Activated T-cell treated with anti-CD3 and anti-CD28 coated beads for 1 hour (primary cell): ENCODE results near the gene SPAG5.
A peak's percentile ranks its signal among the peaks of the same experiment; 100 is the strongest.

Source experiments
- DNase-seq: peaks from one replicate; pipeline ENCODE4 v3.0.0-alpha.2; 2020; ENCODE audit warnings: low read depth

Gene SPAG5

GRCh38 chr17:28598799-28599310, at the start of gene SPAG5:
SPAG5 (minus strand) TSS chr17:28599025; CDS start chr17:28598946, 79 bp downstream.
- DNase-seq, result peak; percentile 92

GRCh38 chr17:28646039-28646754, 47.4 kb upstream of the SPAG5 start:
- DNase-seq, result peak; percentile 2

- no peak for DNase-seq
Measured at GRCh38 chr17:28645576-28645939, 46.7 kb upstream of the SPAG5 start.

GRCh38 chr17:28644787-28645575, 46.2 kb upstream of the SPAG5 start, which contains the start of gene BLTP2:
BLTP2 (minus strand) TSS chr17:28645158; CDS start chr17:28645056, 102 bp downstream.
- peak; percentile 92 for DNase-seq

- peak; percentile 10 for DNase-seq
Measured at GRCh38 chr17:28643983-28644786, 45.4 kb upstream of the SPAG5 start.

GRCh38 chr17:28641579-28641978, 42.8 kb upstream of the SPAG5 start:
- DNase-seq, result no peak

GRCh38 chr17:28635506-28635905, 36.7 kb upstream of the SPAG5 start:
- no peak for DNase-seq

- DNase-seq, result no peak
Measured at GRCh38 chr17:28634206-28634865, 35.5 kb upstream of the SPAG5 start.

- DNase-seq, result no peak
Measured at GRCh38 chr17:28626818-28627217, 28.0 kb upstream of the SPAG5 start.

GRCh38 chr17:28624148-28624547, 25.3 kb upstream of the SPAG5 start:
- no peak for DNase-seq

- no peak for DNase-seq
Measured at GRCh38 chr17:28623696-28624095, 24.9 kb upstream of the SPAG5 start.

- DNase-seq, result no peak
Measured at GRCh38 chr17:28622186-28622585, 23.4 kb upstream of the SPAG5 start.

GRCh38 chr17:28620010-28620409, 21.2 kb upstream of the SPAG5 start:
- no peak for DNase-seq

GRCh38 chr17:28618464-28618863, 19.6 kb upstream of the SPAG5 start:
- DNase-seq, result no peak

GRCh38 chr17:28616281-28616680, 17.5 kb upstream of the SPAG5 start:
- no peak for DNase-seq

GRCh38 chr17:28615260-28615940, 16.6 kb upstream of the SPAG5 start:
- DNase-seq, result no peak

GRCh38 chr17:28613931-28614381, 15.1 kb upstream of the SPAG5 start, which contains the start of gene RSKR:
RSKR (minus strand) TSS chr17:28614185; CDS start chr17:28614161, 24 bp downstream.
- DNase-seq, result no peak

GRCh38 chr17:28612936-28613872, 14.4 kb upstream of the SPAG5 start:
- DNase-seq, result peak; percentile 30

- no peak for DNase-seq
Measured at GRCh38 chr17:28612531-28612930, 13.7 kb upstream of the SPAG5 start.

GRCh38 chr17:28610376-28610775, 11.6 kb upstream of the SPAG5 start:
- DNase-seq, result no peak
